ENCODE measurements around the gene PER2. TPM values are rescaled to one million over a fixed set of nuclear protein-coding genes. Genes with fewer than 3 reads are reported as not detected.

PER2 gene
- total and polyA plus RNA-seq, 2 donors from 2014 or later: 1.8 to 28.4 TPM

DNA sequence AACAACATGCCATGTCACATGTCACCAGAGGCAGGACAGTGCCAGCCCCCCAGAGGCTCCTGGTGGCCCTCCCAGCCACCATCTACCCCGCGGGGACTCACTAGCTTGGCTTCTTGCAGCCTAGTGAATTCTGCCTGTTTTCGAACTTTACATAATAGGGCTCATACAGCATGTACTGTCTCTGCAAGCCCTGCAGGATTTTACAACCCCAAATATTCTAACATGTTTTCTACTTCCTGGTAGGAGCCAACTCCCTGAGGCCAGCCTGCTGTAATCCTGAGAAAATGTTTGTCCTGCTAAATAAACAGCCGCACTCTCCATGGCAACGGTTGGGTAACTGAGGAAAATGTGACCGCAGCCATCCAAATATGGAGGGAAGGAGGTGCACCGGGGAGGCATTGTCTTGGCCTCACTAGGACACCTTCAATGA is 2.7 kb downstream of the PER2 start:
- peaks cover 3 to 46% (median 31%) of the 10 kb centered on the region in 3 donors for H3K4me1 ChIP-seq (ENCODE audit: control insufficient read depth in 2 of 3, insufficient read depth in 2 of 3, low read depth in 1 of 3, low read length in 3 of 3)
- no peaks in the 10 kb centered on the region for H3K27me3 ChIP-seq (ENCODE audit: control insufficient read depth, insufficient read depth, low read length)
- intact Hi-C loops (cut with DNase I): no loop called here
- FAIRE-seq: no peak
- peak; percentile 75 to 91 (median 88) for DNase-seq
- no peaks in the 10 kb centered on the region for H3K9me3 ChIP-seq (ENCODE audit: control insufficient read depth in 2 of 3, insufficient read depth in 1 of 3, low read length in 3 of 3)
- peak overlapping the region; percentile 88 to 91 for H3K27ac ChIP-seq (ENCODE audit: low read depth in 2 of 2, low read length in 2 of 2)
- H3K4me3 ChIP-seq (ENCODE audit: low read length in 3 of 3): peak overlapping the region in 2 of 3 donors; percentile 7 to 83
- H3K9ac ChIP-seq (ENCODE audit: low read length in 3 of 3): peak overlapping the region in 1 of 3 donors; percentile 60
- no peaks in the 10 kb centered on the region for H3K36me3 ChIP-seq (ENCODE audit: control insufficient read depth in 2 of 3, insufficient read depth in 3 of 3, low read length in 3 of 3)
- TF ChIP-seq, protein P1, sequence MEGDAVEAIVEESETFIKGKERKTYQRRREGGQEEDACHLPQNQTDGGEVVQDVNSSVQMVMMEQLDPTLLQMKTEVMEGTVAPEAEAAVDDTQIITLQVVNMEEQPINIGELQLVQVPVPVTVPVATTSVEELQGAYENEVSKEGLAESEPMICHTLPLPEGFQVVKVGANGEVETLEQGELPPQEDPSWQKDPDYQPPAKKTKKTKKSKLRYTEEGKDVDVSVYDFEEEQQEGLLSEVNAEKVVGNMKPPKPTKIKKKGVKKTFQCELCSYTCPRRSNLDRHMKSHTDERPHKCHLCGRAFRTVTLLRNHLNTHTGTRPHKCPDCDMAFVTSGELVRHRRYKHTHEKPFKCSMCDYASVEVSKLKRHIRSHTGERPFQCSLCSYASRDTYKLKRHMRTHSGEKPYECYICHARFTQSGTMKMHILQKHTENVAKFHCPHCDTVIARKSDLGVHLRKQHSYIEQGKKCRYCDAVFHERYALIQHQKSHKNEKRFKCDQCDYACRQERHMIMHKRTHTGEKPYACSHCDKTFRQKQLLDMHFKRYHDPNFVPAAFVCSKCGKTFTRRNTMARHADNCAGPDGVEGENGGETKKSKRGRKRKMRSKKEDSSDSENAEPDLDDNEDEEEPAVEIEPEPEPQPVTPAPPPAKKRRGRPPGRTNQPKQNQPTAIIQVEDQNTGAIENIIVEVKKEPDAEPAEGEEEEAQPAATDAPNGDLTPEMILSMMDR (IDR thresholded peaks at IDR 0.05; ENCODE audit: borderline replicate concordance, extremely low read depth, insufficient read depth): no peak

DNA sequence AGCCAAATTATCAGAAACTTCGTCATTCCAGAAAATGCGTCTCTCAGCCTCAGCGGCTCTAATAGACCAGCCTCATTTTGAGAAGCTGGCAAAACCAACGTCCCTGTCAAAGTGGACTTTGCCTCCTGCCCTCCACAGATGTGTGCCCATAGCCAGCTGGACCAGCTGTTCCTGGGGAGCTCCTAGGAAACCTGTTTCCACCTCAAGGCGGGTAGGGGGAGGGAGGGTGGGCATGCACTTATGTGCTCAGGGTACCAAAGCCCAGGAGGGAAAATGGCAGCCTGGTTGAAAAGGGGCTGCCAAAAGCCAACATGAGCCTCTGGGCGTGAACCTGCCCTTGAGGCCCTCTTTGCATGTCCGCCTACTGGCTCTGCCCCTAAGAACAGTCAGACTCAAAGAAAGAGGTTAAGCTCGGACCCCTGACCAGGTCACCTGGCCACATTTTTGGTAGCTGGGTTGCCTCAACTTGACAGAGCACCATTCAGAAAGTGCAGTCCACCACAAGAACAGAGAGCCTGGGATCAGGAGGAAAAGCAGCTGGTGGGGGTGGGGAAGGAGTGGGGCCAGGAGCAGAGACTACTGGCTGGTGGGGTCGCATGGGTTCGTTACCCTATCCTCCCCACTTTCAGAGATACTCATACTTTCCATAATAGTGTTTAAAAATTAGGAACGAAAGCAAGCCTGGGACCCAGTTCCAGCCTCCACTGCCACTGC is 3.5 kb downstream of the PER2 start:
- TF ChIP-seq, protein P1 (IDR thresholded peaks at IDR 0.05; ENCODE audit: borderline replicate concordance, extremely low read depth, insufficient read depth): no peak
- H3K4me3 ChIP-seq (ENCODE audit: low read length in 3 of 3): peak overlapping the region in 2 of 3 donors; percentile 7 to 13
- FAIRE-seq (no peak), DNase-seq (peak in 1 of 5 donors; percentile 58)
- H3K9me3 ChIP-seq (ENCODE audit: control insufficient read depth in 2 of 3, insufficient read depth in 1 of 3, low read length in 3 of 3): no peaks in the 10 kb centered on the region
- H3K27ac ChIP-seq (ENCODE audit: low read depth in 2 of 2, low read length in 2 of 2): peak overlapping the region; percentile 52 to 91
- H3K36me3 ChIP-seq (ENCODE audit: control insufficient read depth in 2 of 3, insufficient read depth in 3 of 3, low read length in 3 of 3): no peaks in the 10 kb centered on the region
- intact Hi-C loops (cut with DNase I): no loop called here
- peak overlapping the region in 1 of 3 donors; percentile 60 for H3K9ac ChIP-seq (ENCODE audit: low read length in 3 of 3)
- H3K27me3 ChIP-seq (ENCODE audit: control insufficient read depth, insufficient read depth, low read length): no peaks in the 10 kb centered on the region
- H3K4me1 ChIP-seq (ENCODE audit: control insufficient read depth in 2 of 3, insufficient read depth in 2 of 3, low read depth in 1 of 3, low read length in 3 of 3): peaks cover 3 to 46% (median 31%) of the 10 kb centered on the region in 3 donors

DNA sequence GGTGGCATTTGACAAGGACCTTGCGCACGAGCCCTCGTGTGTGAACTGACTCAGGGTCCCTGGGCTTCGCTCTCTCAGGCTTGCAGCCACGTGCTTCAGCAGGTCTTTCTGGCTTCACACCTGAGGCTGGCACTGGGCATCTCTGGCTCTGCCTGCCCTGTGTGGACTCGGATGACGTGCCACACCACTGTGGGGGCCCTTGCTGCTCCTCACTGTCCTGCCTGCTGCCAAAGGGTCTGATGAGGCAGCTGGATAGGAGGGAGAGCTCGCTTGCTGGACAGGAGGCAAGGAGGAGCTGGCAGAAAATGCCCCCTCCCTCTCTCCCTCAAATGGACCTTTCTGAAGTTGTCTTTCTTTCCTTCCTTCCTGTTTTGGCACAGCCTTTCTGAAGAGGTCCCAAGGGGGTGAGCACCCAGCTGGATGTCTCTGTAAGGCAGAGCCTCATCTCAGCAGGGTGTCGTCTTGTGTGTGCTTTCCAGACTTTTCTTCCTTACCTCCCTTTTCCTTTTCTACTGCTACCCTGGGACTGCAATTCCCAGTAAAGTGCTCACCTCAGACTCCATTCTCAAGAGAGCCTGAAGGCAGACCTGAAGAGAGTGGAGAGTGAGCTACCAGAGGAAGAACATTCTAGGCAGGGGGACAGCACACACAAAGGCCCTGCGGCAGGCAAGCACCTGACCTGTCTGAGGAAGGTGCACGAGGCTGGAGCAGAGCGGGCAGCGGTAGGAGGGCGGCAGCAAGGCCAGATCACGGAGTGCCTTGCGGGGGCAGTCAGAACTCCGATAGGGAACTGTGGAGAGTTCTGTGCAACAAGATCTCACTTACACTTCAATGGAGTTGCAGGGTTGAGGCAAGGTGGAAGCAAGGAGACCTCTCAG is 5.3 kb downstream of the PER2 start:
- FAIRE-seq (no peak), DNase-seq (peak in 1 of 5 donors; percentile 56)
- Histone ChIP-seq H3K9me3 (ENCODE audit: control insufficient read depth in 2 of 3, insufficient read depth in 1 of 3, low read length in 3 of 3) (no peaks in the 10 kb centered on the region), H3K27ac (ENCODE audit: low read depth in 2 of 2, low read length in 2 of 2) (peak overlapping the region in 1 of 2 donors; percentile 1), H3K4me3 (ENCODE audit: low read length in 3 of 3) (no peak overlapping the region), H3K9ac (ENCODE audit: low read length in 3 of 3) (no peak overlapping the region), H3K27me3 (ENCODE audit: control insufficient read depth, insufficient read depth, low read length) (no peaks in the 10 kb centered on the region), H3K36me3 (ENCODE audit: control insufficient read depth in 2 of 3, insufficient read depth in 3 of 3, low read length in 3 of 3) (no peaks in the 10 kb centered on the region), H3K4me1 (ENCODE audit: control insufficient read depth in 2 of 3, insufficient read depth in 2 of 3, low read depth in 1 of 3, low read length in 3 of 3) (peaks cover 3 to 47% (median 31%) of the 10 kb centered on the region in 3 donors)
- intact Hi-C loops (cut with DNase I): no loop called here
- TF ChIP-seq, protein P1 (IDR thresholded peaks at IDR 0.05; ENCODE audit: borderline replicate concordance, extremely low read depth, insufficient read depth): no peak
